Stimulated activated CD4-positive, alpha-beta T cell treated with anti-CD3 and anti-CD28 coated beads, Interleukin-15, amount 100 ng/mL, for 24 hours (primary cell): ENCODE measurements around the gene AFAP1.

ENCODE experiments used
- DNase-seq: peaks from one replicate; pipeline ENCODE4 v3.0.0-alpha.2; 2020

Gene AFAP1

DNA sequence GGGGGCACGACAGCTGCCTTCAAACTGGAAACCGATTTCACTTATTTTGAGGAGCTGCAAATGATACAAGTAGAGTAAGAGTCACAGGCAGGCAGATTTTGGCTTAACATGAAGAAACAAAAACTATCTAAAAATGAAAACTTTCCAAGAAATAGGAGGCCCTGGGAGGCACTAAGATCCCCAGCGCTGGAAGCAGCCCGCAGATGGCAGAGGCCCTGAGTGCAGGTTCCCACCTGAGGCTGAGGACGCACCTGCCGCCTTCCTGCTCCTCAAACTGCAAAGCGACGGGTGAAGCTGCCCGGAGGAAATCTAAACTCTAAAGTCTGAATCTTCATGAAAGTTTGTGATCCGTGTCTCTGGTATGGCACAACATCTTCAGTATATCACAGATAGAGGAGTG lies 138.7 kb downstream of the AFAP1 start:
- no peak for DNase-seq

DNA sequence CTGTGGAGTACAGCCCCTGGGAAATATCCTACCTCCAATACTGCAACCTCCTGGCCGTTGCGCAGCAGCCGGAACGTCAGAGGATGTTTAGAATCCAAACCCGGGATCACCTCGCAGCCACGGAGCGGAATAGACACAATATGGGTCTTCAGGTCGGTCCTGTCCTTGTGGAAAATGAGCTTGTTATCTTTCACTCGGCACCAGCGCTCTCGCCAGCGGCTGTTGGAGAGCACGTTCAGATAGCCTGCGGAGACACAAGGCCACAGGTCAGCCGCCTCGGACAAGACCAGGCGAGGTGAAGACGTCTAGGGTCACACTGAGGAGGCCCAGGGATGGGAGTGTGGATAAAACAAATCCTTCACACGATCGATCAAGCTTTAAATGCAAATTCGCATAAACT lies 139.3 kb downstream of the AFAP1 start:
- DNase-seq = no peak

DNA sequence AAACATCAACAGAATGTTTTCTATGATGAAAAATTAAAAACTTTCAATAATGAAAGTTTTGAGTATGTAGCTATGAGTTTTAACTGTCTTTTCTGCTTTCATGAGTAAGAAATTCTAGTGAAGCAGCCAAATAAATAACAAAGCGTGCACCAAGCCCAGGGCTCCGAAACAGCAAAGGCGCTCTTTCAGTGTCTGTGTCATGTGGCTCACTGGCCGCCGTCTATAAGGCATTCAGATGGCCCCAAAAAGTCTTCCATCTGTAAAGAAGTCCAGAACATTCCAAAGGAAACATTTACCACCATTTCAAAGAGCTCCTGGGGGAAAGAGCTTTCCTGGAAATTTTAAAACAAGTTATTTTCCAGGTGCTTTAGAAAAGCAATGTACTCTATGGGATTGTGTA lies 139.9 kb downstream of the AFAP1 start:
- no peak for DNase-seq

DNA sequence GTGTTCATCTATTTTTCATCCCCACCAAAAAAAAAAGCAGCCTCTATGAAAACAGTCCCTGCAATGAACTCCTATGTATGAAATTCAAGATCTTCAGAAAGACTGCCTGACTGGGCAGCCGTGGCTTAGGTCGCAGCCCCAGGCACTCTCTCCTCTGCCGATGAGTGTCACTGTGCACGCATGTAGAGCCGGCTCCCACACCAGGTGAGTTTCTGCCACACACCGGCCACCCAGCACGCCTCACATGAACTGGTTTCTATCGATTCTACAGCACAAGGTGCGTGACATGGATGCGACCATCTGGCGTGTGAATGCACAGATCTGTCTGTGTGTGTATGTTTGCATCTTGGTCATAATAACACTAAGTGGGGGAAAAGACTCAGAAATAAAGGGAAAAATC lies 140.4 kb downstream of the AFAP1 start:
- DNase-seq = no peak

DNA sequence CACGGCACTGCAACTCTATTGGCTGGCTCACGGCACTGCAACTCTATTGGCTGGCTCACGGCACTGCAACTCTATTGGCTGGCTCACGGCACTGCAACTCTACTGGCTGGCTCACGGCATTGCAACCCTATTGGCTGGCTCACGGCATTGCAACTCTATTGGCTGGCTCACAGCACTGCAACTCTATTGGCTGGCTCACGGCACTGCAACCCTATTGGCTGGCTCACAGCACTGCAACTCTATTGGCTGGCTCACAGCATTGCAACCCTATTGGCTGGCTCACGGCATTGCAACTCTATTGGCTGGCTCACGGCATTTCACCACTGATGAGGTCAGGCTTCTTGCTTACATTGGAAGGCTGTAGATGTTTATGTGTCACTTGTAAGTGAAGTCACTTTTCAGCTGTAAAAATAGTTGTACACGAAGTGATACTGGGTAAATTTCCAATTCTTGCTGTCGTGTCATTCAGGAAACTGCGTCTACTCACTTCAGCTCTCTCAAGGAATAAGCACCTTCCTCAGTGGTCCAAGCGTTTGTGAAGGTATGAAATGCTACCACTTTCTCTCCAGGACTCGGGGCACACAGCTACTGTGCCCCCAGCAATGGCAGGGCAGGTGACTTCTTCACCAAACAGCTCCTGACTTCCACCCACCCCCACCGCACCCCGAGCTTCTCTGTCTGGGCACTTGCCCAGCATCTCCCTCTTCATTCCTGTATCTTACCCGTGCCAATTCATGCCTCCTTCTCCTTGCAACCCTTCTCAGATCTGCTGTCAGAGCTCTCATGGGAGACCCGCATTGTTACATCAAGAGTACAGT lies 141.3 kb downstream of the AFAP1 start:
- DNase-seq = no peak

DNA sequence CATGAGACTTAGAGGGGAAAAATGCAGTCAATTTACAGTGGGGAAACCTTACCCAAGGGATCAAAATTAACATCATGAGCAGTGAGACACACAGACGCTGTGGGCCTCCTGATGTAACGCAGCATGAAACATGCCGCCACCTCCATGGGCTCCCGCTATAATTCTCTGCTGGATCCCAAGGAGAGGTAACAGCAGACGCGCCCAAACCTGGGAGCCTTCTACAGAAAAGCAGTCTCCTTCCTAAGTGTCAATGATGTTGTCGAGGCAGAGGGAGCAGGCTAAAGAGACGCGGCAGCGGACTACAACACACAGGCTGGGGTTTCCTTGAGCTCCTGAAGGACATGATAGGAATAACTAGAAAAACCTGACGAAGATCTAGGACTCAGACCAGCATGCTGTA lies 142.3 kb downstream of the AFAP1 start:
- no peak for DNase-seq

DNA sequence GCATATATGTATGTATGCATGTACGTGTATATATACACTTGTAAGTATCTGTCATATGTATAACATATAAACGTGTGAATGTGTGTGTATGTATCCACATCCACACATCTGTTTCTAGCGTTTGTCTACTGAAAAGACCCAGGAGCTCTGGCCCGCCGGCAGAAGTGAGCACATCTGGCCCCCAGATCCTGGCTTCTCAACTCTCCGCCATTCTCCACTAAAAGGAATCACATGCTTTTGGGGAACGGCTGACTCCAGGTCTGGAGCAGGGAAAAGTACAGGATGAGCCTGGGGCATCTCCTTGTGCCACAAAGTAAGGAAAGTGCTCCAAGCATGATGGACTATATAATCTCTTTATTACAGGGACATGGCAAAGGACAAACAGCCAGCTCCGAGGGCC lies 143.7 kb downstream of the AFAP1 start:
- DNase-seq = no peak

DNA sequence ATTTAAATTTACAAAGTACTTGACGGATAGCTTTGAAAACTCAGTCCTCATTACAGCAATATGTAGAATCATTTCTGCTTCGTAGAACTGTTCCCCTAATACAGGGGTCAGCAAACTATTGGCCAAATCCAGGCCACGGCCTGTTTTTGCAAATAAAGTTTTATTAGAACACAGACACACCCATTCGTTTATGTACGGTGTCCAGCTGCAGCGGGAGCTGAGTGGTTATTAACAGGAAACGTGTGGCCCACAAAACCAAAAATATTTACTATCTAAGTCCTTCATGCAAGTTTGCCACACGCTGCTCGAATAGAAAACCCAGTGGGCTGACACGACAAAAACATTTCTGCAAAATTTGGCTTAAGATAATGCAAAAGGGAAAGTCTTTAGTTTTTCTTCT lies 146.5 kb downstream of the AFAP1 start:
- DNase-seq = no peak

DNA sequence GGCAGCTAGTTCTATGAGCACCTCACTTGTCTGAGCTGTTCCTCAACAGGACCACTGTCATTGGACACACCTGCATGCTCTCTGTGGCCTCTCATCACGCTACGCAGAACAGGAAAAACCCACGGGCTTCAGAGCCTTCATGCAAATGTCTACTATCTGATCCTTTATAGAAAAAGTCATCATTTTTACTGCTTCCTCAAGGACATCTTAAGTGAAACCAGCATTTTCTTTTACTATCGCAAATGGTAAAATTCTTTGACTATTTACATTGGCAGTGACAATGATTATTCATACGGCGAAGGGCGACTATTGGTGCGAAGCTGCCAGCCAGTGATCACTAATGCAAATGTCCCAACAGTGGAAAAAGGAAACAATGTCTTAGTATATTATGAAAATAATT lies 147.0 kb downstream of the AFAP1 start:
- no peak for DNase-seq

DNA sequence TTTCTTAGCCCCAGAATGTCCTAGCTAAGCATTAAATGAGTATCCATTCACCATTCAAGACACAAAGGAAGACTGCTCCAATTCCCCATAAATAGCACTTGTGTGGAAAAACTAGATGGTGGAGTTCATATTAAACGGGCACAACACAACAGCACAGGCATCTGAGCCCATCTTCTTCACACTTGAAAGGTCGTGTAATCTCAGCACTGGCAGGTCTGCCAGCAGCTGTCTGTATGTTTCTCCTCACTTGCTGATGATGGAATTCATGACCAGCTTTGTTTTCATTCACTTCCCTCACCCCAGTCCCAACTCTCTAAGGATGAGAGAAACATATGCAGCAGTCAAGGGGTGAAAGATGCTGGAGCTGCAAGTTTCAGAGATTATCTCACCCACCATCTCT lies 148.7 kb downstream of the AFAP1 start:
- no peak for DNase-seq

DNA sequence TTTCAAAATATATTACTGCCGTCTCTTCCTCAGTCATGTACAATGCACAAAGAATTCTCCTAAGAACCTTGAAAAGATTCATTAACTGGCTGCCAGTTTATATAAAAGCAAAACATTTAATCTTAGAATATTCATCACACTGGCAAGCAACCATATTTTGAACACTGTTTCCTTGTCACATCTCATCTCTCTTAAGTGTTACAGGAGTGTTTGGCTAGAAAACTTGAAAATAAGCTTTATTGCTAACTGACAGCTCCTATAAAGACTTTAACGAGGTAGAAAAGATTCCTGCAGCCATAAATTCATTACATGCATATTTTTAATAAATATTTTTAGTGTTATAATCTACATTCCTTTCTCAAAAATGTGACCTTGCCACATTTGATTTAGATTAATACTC lies 149.6 kb downstream of the AFAP1 start:
- no peak for DNase-seq

DNA sequence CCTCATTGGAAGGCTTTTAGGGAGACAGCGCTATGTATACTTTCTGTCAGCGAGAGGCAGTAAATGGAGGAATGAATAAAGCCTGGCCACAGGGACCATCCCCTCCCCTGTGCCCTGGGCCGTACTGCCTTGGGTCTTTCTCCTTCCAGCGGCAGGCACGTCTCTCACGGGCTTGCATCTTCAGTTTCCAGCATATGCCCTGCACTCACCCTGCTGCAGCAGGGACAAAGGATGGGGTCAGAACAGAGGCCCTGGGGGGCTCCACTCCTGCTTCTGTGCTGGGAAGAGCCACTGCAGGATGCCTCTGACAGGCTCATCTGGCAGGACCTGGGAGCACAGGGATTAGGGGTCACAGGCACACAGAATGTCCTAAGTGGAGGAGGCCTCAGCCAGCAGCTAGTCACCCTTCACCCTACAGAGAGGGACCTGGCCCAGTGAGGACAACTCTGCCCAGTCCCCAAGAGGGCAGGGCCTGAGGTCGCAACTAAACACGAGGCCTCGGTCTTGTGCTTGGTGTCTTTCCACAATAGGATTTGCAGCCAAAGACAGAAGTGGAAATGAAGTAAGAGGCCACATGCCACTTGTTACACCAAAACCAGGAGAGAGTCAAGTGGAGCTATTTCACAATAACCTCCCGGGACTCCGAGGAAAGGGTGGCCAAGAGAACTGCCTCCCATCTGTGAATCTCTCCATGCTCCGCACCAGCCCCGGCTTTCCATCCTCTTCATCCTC lies 150.8 kb downstream of the AFAP1 start:
- DNase-seq = no peak

DNA sequence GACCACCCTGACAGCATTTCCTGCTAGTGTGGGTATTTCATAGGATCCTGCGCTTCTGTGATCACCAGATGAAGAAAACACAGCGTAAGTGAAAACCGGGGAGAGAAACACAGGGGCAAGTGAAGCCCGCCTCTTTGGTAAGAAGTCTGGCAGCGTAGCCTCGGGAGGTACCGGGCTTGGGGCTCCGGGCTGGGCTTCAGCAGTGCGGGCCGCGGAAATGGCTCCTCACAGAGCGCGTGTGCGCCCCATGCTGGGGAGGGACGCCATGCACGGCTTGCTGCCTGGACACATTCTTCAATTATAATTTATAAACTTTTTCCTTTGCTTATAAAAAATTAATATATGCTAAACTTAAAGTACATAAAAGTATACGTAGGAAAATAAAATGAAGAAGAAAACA lies 151.5 kb downstream of the AFAP1 start:
- no peak for DNase-seq

DNA sequence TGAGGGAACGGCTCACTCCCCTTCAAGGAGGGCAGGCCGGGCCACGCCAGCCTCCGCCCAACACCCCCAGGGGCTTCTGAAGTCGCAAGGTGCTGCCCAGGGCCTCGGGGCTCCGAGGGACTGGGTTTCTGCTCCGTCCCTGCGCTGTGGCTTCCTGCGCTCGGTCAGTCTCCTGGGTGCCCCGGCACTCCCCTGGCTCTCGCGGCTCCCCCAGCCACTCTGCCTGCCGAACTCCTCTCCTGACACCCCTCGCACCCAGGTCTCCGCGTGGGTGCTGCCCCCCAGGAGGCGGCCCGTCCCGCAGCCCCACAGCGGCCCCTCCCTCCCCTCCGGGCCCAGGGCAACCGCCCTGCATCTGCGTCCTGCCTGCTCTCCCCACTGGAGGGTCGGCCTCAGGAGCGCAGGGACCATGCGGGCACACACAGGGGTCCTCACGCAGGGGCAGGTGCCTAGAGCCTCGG lies 151.9 kb downstream of the AFAP1 start:
- no peak for DNase-seq

DNA sequence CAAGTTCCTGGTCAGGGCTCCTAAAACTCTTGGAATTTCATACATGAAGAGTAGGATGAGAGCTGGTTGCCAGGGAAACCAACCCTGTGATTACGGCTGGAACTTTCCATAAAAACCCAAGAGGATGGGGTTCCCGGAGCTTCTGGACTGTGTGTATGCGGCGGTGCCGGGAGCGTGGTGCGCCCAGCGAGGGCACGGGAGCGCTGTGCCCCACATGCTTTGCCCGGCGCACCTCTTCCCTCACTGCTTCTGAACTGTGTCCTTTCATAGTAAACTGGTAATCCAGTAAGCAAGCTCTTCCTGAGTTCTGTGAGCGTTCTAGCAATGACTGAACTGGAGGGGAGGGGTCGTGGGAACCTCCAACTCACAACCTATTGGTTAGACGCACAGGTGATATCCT lies 152.6 kb downstream of the AFAP1 start:
- no peak for DNase-seq

DNA sequence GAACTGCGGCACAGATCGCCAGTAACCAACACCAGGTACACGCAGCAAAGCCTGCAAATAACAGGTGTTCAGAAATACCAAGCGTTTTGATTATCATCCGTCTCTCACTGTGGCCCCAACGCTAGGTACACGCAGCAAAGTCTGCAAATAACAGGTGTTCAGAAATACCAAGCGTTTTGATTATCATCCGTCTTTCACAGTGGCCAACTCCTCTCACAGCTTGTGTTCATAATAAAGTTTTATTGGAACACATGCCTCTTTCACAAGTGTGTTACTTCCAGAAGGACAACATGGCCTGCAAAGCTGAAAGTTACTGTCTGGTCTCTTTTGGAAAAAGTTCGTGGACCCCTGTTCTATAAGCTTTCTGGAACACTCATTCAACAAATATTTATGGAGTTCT lies 153.1 kb downstream of the AFAP1 start:
- no peak for DNase-seq

DNA sequence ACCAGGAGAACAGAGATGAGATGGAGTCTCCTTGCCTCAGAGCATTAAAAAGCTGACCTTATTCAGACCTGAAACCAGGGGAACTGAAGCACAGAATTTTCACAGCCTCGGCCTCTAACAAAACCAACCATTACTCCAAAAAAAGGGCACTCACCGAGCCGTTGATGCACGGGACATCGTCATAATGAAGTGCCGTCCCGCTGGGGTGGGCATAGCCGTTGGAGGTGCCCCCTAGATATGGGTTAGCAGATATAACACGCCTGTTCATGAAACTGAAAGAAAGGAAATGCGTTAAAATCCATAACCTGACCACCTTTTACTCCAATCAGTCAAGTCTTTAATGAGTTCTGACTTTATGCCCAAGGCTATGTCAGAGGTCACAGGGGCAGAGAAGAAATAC lies 153.6 kb downstream of the AFAP1 start:
- DNase-seq = no peak

DNA sequence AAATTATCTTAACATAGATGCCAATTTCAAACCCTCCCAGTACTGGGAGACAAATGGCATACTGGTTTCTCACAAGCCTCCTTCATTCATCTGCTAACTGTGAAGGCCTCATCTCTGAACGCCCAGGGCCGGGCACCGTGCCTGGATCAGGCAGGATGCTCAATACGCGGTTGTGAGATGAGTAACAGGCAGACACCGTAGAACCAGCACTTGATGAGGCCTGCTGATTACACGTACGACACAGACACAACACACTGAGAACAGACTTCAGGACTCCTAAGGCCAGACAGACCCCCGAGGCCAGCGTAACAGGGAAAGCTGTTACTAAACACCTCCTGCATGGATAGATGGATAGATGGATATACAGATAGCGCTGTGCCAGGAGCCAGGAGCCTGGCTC lies 154.6 kb downstream of the AFAP1 start:
- peak; percentile 49 for DNase-seq

DNA sequence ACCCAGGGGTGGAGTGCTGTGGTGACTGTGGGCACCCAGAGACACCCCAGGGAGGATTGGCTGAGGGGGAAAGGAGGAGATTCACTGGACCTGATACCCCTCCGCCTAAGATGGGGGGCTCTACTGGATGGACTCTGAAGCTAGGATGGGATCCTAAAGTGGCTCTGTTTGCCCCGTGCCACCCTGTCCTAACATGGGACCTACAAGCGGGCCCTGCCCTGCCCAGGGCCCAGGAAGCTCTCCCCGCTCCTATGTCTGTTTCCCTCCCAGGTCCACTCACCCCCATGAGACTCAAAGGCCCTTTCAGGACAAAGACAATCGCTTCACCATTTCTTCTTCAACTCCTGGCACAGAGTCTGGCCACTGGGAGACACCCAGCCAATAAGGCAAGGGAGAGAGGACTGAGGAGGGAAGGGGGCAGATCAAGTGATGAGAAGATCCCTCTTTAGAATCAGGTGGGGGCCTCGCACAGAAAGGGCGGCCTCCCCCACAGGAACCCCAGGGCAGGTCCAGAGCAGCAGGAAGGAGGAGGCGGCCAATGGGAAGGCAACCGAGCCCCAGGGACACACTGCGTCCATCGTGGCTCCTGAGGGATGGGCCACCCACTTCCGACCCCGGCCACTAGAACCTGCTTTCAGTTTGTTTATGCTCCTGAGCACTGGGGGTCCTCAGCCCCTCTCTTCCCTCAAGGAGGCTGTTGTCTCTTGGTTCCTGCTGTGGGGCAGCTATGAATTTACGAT lies 155.4 kb downstream of the AFAP1 start:
- DNase-seq = no peak

DNA sequence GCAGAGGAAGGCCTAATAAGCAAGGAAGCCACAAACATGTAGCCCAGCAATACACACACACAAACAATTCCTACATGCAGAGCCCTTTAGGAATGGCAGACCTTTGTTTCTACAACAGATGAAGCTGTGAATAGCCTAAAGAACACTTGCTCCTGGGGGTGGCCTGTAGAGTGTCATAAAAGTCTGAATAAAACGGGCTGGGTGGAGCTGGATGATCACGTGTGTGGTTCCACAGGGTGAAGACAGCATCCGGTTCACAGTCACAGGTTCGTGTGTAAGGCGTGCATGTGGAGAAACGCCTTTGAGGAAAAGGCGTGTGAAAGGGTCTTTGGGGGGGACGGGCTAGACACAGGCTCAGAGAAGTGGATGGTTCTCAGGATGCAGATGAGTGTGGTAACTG lies 156.1 kb downstream of the AFAP1 start:
- DNase-seq = no peak

DNA sequence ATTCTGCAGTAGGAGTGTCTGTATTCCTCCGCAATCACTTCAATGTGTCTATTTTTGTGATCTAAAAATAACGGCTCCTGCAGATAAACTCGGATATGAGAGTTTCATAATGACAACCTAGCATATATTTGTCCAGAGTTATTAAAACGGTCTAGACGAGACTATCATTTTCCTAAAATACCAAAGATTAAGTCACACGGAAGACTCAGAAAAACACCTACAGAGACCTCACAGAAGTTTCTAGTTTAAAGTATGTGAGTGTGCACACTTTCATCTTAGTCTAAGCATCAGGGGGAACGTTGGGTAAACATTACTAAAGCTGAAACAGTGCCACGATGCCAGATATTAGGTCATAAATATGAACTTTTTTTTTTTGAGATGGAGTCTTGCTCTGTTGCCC lies 156.9 kb downstream of the AFAP1 start:
- no peak for DNase-seq

DNA sequence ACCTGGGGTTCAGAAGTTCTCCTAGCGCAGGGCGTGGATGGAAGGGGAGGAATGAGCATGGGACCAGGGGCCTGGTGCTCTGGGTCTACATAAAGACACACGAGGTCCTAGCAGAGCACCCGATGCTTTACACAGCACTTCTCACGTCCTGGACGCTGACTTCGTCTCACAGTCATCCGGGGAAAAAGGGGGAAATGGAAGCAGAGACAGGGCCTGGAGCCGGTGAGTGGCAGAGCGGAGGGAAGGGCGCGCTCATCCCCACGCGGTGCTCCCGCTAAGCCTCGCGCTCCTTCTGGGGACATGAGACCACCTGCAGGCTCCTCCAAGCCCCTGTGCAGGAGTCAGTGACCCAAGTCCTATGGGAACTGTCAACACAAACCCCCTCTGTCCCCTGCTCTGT lies 157.7 kb downstream of the AFAP1 start:
- no peak for DNase-seq

DNA sequence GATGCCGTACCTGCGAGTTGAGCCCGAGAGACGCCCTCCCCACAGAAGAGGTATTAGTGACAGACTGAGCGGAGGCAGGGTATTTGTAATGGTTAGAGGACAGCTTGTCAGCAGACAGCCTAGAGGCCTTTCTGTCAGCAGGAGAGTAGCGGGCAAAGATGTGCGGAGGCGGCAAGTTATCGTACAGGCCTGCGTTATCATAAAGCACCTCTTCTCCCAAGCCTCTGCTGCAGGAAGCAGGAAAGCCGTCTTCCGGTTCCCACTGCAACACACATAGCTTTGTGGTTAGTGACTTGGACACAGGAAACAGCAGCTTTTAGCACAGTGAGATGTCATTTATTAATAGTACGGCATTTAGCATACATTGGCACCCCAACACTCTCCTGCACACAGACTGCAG lies 158.3 kb downstream of the AFAP1 start:
- DNase-seq = peak; percentile 47
